Stimulated activated CD8-positive, alpha-beta memory T cell treated with anti-CD3 and anti-CD28 coated beads, Interleukin-4, amount 100 ng/mL, for 24 hours (primary cell): ENCODE measurements around the gene CCDC192.

Experiments
- DNase-seq: peaks from one replicate; pipeline ENCODE4 v3.0.0-alpha.2; 2020; ENCODE audit warnings: low read depth

Gene CCDC192

GRCh38 chr5:127985811-127986325, 282.7 kb downstream of the CCDC192 start:
- DNase-seq, result no peak

GRCh38 chr5:127987354-127988145, 284.4 kb downstream of the CCDC192 start:
- DNase-seq, result no peak

- no peak for DNase-seq
These were observed 285.1 kb downstream of the CCDC192 start for GRCh38 chr5:127988146-127988760.
